H4 (cell line): ENCODE measurements around the gene CTXN1. TPM values are rescaled to one million over a fixed set of nuclear protein-coding genes. Genes with fewer than 3 reads are reported as not detected.

Experiments used
- DNase-seq: peaks from one replicate; pipeline ENCODE4 v3.0.0-alpha.2; 2015; ENCODE audit warnings: low spot score
- total RNA-seq: library from RNA; depleted of rRNA; stranded (reverse); fragments of >200 nt; shearing (Covaris generic); gene quantifications from 2 replicates; pipeline ENCODE4 v1.2.3, GENCODE V29; 2014

CTXN1 gene
- total RNA-seq, 1 experiment from 2014 or later = 3.6 TPM

GRCh38 chr19:7900401-7900870 lies 25.5 kb downstream of the CTXN1 start:
- no peak for DNase-seq

GRCh38 chr19:7899751-7900378 lies 26.1 kb downstream of the CTXN1 start:
- no peak for DNase-seq

GRCh38 chr19:7898967-7899366 lies 27.0 kb downstream of the CTXN1 start:
- DNase-seq = no peak

- no peak for DNase-seq
Measured at GRCh38 chr19:7897292-7897691, 28.6 kb downstream of the CTXN1 start.

GRCh38 chr19:7895565-7895964 lies 30.4 kb downstream of the CTXN1 start:
- no peak for DNase-seq

- no peak for DNase-seq
Measured at GRCh38 chr19:7894612-7895309, 31.2 kb downstream of the CTXN1 start.

GRCh38 chr19:7893362-7894101 lies 32.4 kb downstream of the CTXN1 start:
- peak; percentile 52 for DNase-seq

- no peak for DNase-seq
Measured at GRCh38 chr19:7888826-7889217, 37.1 kb downstream of the CTXN1 start.

- no peak for DNase-seq
Measured at GRCh38 chr19:7888145-7888825, 37.6 kb downstream of the CTXN1 start, which contains the start of gene LRRC8E. Gene LRRC8E, plus strand, starts transcription at chr19:7888510. Its CDS starts 7,094 bp downstream, at chr19:7895604.

- DNase-seq = no peak
Measured at GRCh38 chr19:7887408-7888144, 38.4 kb downstream of the CTXN1 start.

GRCh38 chr19:7885818-7886217 lies 40.1 kb downstream of the CTXN1 start:
- DNase-seq = no peak

- peak; percentile 61 for DNase-seq
Measured at GRCh38 chr19:7883796-7884570, 42.0 kb downstream of the CTXN1 start.

- no peak for DNase-seq
Measured at GRCh38 chr19:7883105-7883504, 42.8 kb downstream of the CTXN1 start.

- no peak for DNase-seq
Measured at GRCh38 chr19:7881910-7882309, 44.0 kb downstream of the CTXN1 start.

GRCh38 chr19:7879836-7880235 lies 46.1 kb downstream of the CTXN1 start:
- no peak for DNase-seq

- no peak for DNase-seq
Measured at GRCh38 chr19:7879111-7879807, 46.7 kb downstream of the CTXN1 start.

- no peak for DNase-seq
Measured at GRCh38 chr19:7877249-7877836, 48.6 kb downstream of the CTXN1 start.

- no peak for DNase-seq
Measured at GRCh38 chr19:7874897-7875273, 51.0 kb downstream of the CTXN1 start.
